HepG2 (cell line): Measurements from ENCODE around the gene RCCD1. TPM values are rescaled to one million over a fixed set of nuclear protein-coding genes. Genes with fewer than 3 reads are reported as not detected.
A peak's percentile ranks its signal among the peaks of the same experiment; 100 is the strongest.

Experiments
- AHR ChIP-seq: IDR thresholded peaks from 2 replicates; pipeline ENCODE4 v1.6.1; 2018; ENCODE audit warnings: missing genetic modification reagents, missing compliant biosample characterization
- GATAD2A ChIP-seq: IDR thresholded peaks from 2 replicates; pipeline ENCODE4 v1.6.1; 2016
- HNF1B ChIP-seq: sonication (generic); formaldehyde crosslinking; IDR thresholded peaks from 2 replicates; pipeline ENCODE4 v1.5.1; 2020; ENCODE audit warnings: mild to moderate bottlenecking, moderate library complexity, missing genetic modification reagents
- MAFG ChIP-seq: sonication (generic); formaldehyde crosslinking; IDR thresholded peaks from 2 replicates; pipeline ENCODE4 v1.5.1; 2020; ENCODE audit warnings: mild to moderate bottlenecking, missing genetic modification reagents
- MEF2D ChIP-seq: sonication (generic); formaldehyde crosslinking; IDR thresholded peaks from 2 replicates; pipeline ENCODE4 v1.5.1; 2020; ENCODE audit warnings: mild to moderate bottlenecking, missing genetic modification reagents
- RELA ChIP-seq: sonication (generic); formaldehyde crosslinking; IDR thresholded peaks from 2 replicates; pipeline ENCODE4 v1.4.0; 2020; ENCODE audit warnings: missing genetic modification reagents
- SIX1 ChIP-seq: sonication (generic); formaldehyde crosslinking; IDR thresholded peaks from 2 replicates; pipeline ENCODE4 v1.4.0; 2020; ENCODE audit warnings: missing genetic modification reagents, borderline replicate concordance
- SKIL ChIP-seq: sonication (generic); formaldehyde crosslinking; IDR thresholded peaks from 2 replicates; pipeline ENCODE4 v1.8.0; 2022; ENCODE audit warnings: missing genetic modification reagents, mild to moderate bottlenecking, moderate library complexity, borderline replicate concordance
- TEF ChIP-seq: sonication (generic); formaldehyde crosslinking; IDR thresholded peaks from 2 replicates; pipeline ENCODE4 v1.5.0; 2020; ENCODE audit warnings: missing genetic modification reagents
- TSC22D2 ChIP-seq: sonication (generic); formaldehyde crosslinking; IDR thresholded peaks from 2 replicates; pipeline ENCODE4 v1.5.1; 2020; ENCODE audit warnings: missing genetic modification reagents, mild to moderate bottlenecking, borderline replicate concordance
- U2AF1 ChIP-seq: fragments of 200-400 bp; formaldehyde crosslinking; optimal IDR thresholded peaks from 2 replicates; pipeline ENCODE3; 2017; ENCODE audit warnings: mild to moderate bottlenecking, low read depth, low read length
- ZBTB34 ChIP-seq: sonication (generic); formaldehyde crosslinking; IDR thresholded peaks from 2 replicates; pipeline ENCODE4 v1.8.0; 2022; ENCODE audit warnings: mild to moderate bottlenecking, missing genetic modification reagents
- ZFP36L2 ChIP-seq: sonication (generic); formaldehyde crosslinking; IDR thresholded peaks from 2 replicates; pipeline ENCODE4 v1.4.0; 2020; ENCODE audit warnings: missing genetic modification reagents
- ZNF17 ChIP-seq: sonication (generic); formaldehyde crosslinking; IDR thresholded peaks from 2 replicates; pipeline ENCODE4 v1.5.0; 2020; ENCODE audit warnings: mild to moderate bottlenecking, missing genetic modification reagents
- ZNF430 ChIP-seq: sonication (generic); formaldehyde crosslinking; IDR thresholded peaks from 2 replicates; pipeline ENCODE4 v1.9.0; 2021; ENCODE audit warnings: mild to moderate bottlenecking, missing genetic modification reagents
- ZNF646 ChIP-seq: sonication (generic); formaldehyde crosslinking; IDR thresholded peaks from 2 replicates; pipeline ENCODE4 v1.9.0; 2021; ENCODE audit warnings: mild to moderate bottlenecking, missing genetic modification reagents
- ZNF879 ChIP-seq: sonication (generic); formaldehyde crosslinking; IDR thresholded peaks from 2 replicates; pipeline ENCODE4 v1.8.1; 2023; ENCODE audit warnings: missing genetic modification reagents
- polyA plus RNA-seq, 8 experiments: library from polyadenylated mRNA; depleted of rRNA in 3 of 8; stranded (reverse) in 7 of 8; unstranded in 1 of 8; fragments of >200 nt; fragmentation: Illumina TruSeq in 4 of 8; extraction: Trizol in 4 of 8; gene quantifications; 2 replicates each; pipeline versions ENCODE4 v1.2.1 to v1.2.3, GENCODE V29; 2011 to 2016; ENCODE audit warnings: low read depth in 4 of 8, missing spikeins in 1 of 8, mixed read lengths in 1 of 8; ENCODE audit not compliant: insufficient read depth in 1 of 8
- total RNA-seq, 5 experiments: library from RNA; depleted of rRNA; stranded (reverse); fragments of >200 nt; fragmentation: Illumina TruSeq; extraction: Trizol; gene quantifications; 2 replicates each; pipeline ENCODE4 v1.2.3, GENCODE V29; 2016; ENCODE audit warnings: low read depth in 1 of 5

RCCD1 gene
- total and polyA plus RNA-seq, 2 of the 13 experiments (the other 11 are each of a cell fraction or from before 2014, with no cell fraction given): 14.1 to 15.1 TPM

GRCh38 chr15:90931828-90932659 lies 22.6 kb upstream of the RCCD1 start, which contains the start of gene HDDC3 (continued):
- TF ChIP-seq ZFP36L2 (peak; percentile 80; the same call in 1 of the 2 replicates), ZNF646 (CRISPR knock-in tag) (no peak), SIX1 (CRISPR knock-in tag) (no peak), U2AF1 (no peak), SKIL (no peak), ZNF879 (CRISPR knock-in tag) (no peak), MAFG (CRISPR knock-in tag) (no peak), ZNF17 (CRISPR knock-in tag) (no peak), TEF (CRISPR knock-in tag) (0 out of 2 replicates have a peak, but pooled peaks have one; percentile 58), ZBTB34 (CRISPR knock-in tag) (no peak), AHR (CRISPR knock-in tag) (no peak), RELA (CRISPR knock-in tag) (no peak), GATAD2A (CRISPR knock-in tag) (no peak; the same call in none of the 2 replicates), MEF2D (no peak), HNF1B (peak; percentile 60; the same call in 1 of the 2 replicates), ZNF430 (CRISPR knock-in tag) (peak; percentile 77), TSC22D2 (no peak; the same call in 1 of the 2 replicates)
